Measurements from ENCODE around the gene TAL2.

DNA sequence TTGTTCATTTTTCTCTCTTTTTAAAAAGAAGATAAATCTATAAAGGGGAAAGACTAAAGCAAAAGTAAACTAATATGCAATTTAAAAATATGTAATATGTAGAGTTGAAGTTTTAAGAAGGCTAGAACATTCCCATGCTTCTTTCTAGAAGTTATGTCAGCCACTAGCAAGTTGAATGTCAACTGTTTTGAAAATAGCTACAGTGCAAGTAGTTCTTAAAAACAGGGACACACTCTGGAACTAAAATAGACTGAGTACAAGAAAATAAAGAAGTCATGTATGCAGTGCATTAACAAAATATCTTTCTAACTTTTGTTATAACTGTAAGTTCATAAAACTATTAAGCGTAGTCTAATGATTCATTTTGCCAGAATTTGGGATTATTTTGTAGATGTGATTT, 40.0 kb downstream of the TAL2 start:
- no peak for TF ChIP-seq POLR2AphosphoS5 (IDR thresholded peaks at IDR 0.05; ENCODE audit: borderline replicate concordance, low read depth, low read length)
- TF ChIP-seq EZH2 (IDR thresholded peaks at IDR 0.05): no peak
